HAP-1 (cell line): ENCODE data around the gene POC1A.

Source experiments
- DNase-seq, 2 experiments: peaks; one replicate each; pipeline ENCODE4 v3.0.0-alpha.2; 2016 to 2020; ENCODE audit warnings: low spot score in 2 of 2
- H3K27me3 ChIP-seq: fragments of 250-450 bp; sonication (Bioruptor Pico); 2 replicates; pipeline ENCODE4 v1.5.1; 2020; ENCODE audit warnings: low read depth, mild to moderate bottlenecking, moderate library complexity
- H3K36me3 ChIP-seq: fragments of 250-450 bp; sonication (Bioruptor Pico); replicated peaks from 2 replicates; pipeline ENCODE4 v1.5.1; 2020; ENCODE audit warnings: mild to moderate bottlenecking
- H3K4me1 ChIP-seq: fragments of 250-450 bp; sonication (Bioruptor Pico); 2 replicates; pipeline ENCODE4 v1.5.1; 2020; ENCODE audit warnings: mild to moderate bottlenecking
- H3K4me3 ChIP-seq: fragments of 250-450 bp; sonication (Bioruptor Pico); 2 replicates; pipeline ENCODE4 v1.5.1; 2020; ENCODE audit warnings: mild to moderate bottlenecking, moderate library complexity
- H3K9me3 ChIP-seq: fragments of 250-450 bp; sonication (Bioruptor Pico); 2 replicates; pipeline ENCODE4 v1.5.1; 2020; ENCODE audit warnings: mild to moderate bottlenecking, moderate library complexity
- in situ Hi-C: fragments of 300-500 bp; cut with MboI; formaldehyde crosslinking; loops from 3 replicates; pipeline ENCODE4 v1.14.3; 2020; ENCODE audit warnings: low sequenced_read_pairs, inconsistent platforms, mixed read lengths

POC1A gene

GRCh38 chr3:52106951-52107611 lies 47.1 kb downstream of the POC1A start:
- Histone ChIP-seq H3K27me3 (no peaks in the 10 kb centered on the region), H3K4me3 (no peak overlapping the region), H3K36me3 (peaks cover 15% of the 10 kb centered on the region), H3K4me1 (peaks cover 10% of the 10 kb centered on the region), H3K9me3 (no peaks in the 10 kb centered on the region)
- no peak for DNase-seq
- in situ Hi-C loops: no loop called here

GRCh38 chr3:52104684-52105640 lies 49.3 kb downstream of the POC1A start:
- Histone ChIP-seq H3K27me3 (no peaks in the 10 kb centered on the region), H3K4me3 (no peak overlapping the region), H3K4me1 (peaks cover 10% of the 10 kb centered on the region), H3K9me3 (0 out of 2 replicates have a peak, but pooled peaks cover 3% of the 10 kb centered on the region), H3K36me3 (peaks cover 15% of the 10 kb centered on the region)
- no peak for DNase-seq
- in situ Hi-C loops: no loop called here

- H3K4me1 ChIP-seq: no peaks in the 10 kb centered on the region; the same call in 1 of the 2 replicates
- in situ Hi-C loops: no loop called here
- DNase-seq: no peak
- no peaks in the 10 kb centered on the region for H3K27me3 ChIP-seq
- H3K36me3 ChIP-seq: peaks cover 13% of the 10 kb centered on the region
- H3K4me3 ChIP-seq: no peak overlapping the region
- 0 out of 2 replicates have a peak, but pooled peaks cover 3% of the 10 kb centered on the region for H3K9me3 ChIP-seq
Measured at GRCh38 chr3:52102934-52103333, 51.3 kb downstream of the POC1A start.

GRCh38 chr3:52099001-52099401 lies 55.2 kb downstream of the POC1A start:
- Histone ChIP-seq H3K4me3 (no peak overlapping the region), H3K9me3 (0 out of 2 replicates have a peak, but pooled peaks cover 3% of the 10 kb centered on the region), H3K4me1 (no peaks in the 10 kb centered on the region), H3K27me3 (no peaks in the 10 kb centered on the region), H3K36me3 (peaks cover 28% of the 10 kb centered on the region)
- in situ Hi-C loops: no loop called here
- no peak for DNase-seq

- no peak overlapping the region for H3K4me3 ChIP-seq
- in situ Hi-C loops: no loop called here
- no peak for DNase-seq
Measured at GRCh38 chr3:52097851-52098507, 56.2 kb downstream of the POC1A start.

GRCh38 chr3:52095990-52096775 lies 58.0 kb downstream of the POC1A start:
- no peaks in the 10 kb centered on the region for H3K4me1 ChIP-seq
- H3K4me3 ChIP-seq: no peak overlapping the region
- in situ Hi-C loops: no loop called here
- no peak for DNase-seq
- H3K36me3 ChIP-seq: peaks cover 35% of the 10 kb centered on the region
- 0 out of 2 replicates have a peak, but pooled peaks cover 2% of the 10 kb centered on the region for H3K9me3 ChIP-seq
- no peaks in the 10 kb centered on the region for H3K27me3 ChIP-seq

More at GRCh38 chr3:52097851-52098507, 56.2 kb downstream of the POC1A start:
- Histone ChIP-seq H3K4me1 (no peaks in the 10 kb centered on the region), H3K9me3 (0 out of 2 replicates have a peak, but pooled peaks cover 3% of the 10 kb centered on the region), H3K27me3 (no peaks in the 10 kb centered on the region), H3K36me3 (peaks cover 30% of the 10 kb centered on the region)

- in situ Hi-C loops: no loop called here
- Histone ChIP-seq H3K9me3 (no peaks in the 10 kb centered on the region), H3K4me1 (no peaks in the 10 kb centered on the region), H3K4me3 (no peak overlapping the region), H3K36me3 (peaks cover 35% of the 10 kb centered on the region), H3K27me3 (no peaks in the 10 kb centered on the region)
- no peak for DNase-seq
Measured at GRCh38 chr3:52094571-52095485, 59.4 kb downstream of the POC1A start.

- H3K9me3 ChIP-seq: no peaks in the 10 kb centered on the region
- no peak for DNase-seq
- no peak overlapping the region for H3K4me3 ChIP-seq
- peaks cover 35% of the 10 kb centered on the region for H3K36me3 ChIP-seq
- in situ Hi-C loops: no loop called here
- H3K4me1 ChIP-seq: no peaks in the 10 kb centered on the region
- no peaks in the 10 kb centered on the region for H3K27me3 ChIP-seq
Measured at GRCh38 chr3:52093756-52094545, 60.3 kb downstream of the POC1A start.

GRCh38 chr3:52092891-52093290 lies 61.3 kb downstream of the POC1A start:
- H3K9me3 ChIP-seq: no peaks in the 10 kb centered on the region
- H3K4me3 ChIP-seq: no peak overlapping the region
- peaks cover 35% of the 10 kb centered on the region for H3K36me3 ChIP-seq
- no peaks in the 10 kb centered on the region for H3K27me3 ChIP-seq
- in situ Hi-C loops: no loop called here
- no peak for DNase-seq
- H3K4me1 ChIP-seq: no peaks in the 10 kb centered on the region

GRCh38 chr3:52092271-52092660 lies 62.0 kb downstream of the POC1A start:
- H3K27me3 ChIP-seq: no peaks in the 10 kb centered on the region
- no peak overlapping the region for H3K4me3 ChIP-seq
- H3K36me3 ChIP-seq: peaks cover 31% of the 10 kb centered on the region
- in situ Hi-C loops: no loop called here
- no peaks in the 10 kb centered on the region for H3K4me1 ChIP-seq
- no peak for DNase-seq
- H3K9me3 ChIP-seq: no peaks in the 10 kb centered on the region

- in situ Hi-C loops: no loop called here
- H3K36me3 ChIP-seq: peaks cover 26% of the 10 kb centered on the region
- no peak overlapping the region for H3K4me3 ChIP-seq
- DNase-seq: no peak
- H3K4me1 ChIP-seq: no peaks in the 10 kb centered on the region
- H3K9me3 ChIP-seq: no peaks in the 10 kb centered on the region
- no peaks in the 10 kb centered on the region for H3K27me3 ChIP-seq
Measured at GRCh38 chr3:52091586-52092270, 62.5 kb downstream of the POC1A start.
